ENCODE data around the gene GPR151.

GRCh38 chr5:146544232-146544631, 28.2 kb upstream of the GPR151 start:
- TF ChIP-seq JUN (IDR thresholded peaks at IDR 0.05) (no peak), EP300 (IDR thresholded peaks at IDR 0.05) (no peak)
- TF ChIP-seq, protein P1, sequence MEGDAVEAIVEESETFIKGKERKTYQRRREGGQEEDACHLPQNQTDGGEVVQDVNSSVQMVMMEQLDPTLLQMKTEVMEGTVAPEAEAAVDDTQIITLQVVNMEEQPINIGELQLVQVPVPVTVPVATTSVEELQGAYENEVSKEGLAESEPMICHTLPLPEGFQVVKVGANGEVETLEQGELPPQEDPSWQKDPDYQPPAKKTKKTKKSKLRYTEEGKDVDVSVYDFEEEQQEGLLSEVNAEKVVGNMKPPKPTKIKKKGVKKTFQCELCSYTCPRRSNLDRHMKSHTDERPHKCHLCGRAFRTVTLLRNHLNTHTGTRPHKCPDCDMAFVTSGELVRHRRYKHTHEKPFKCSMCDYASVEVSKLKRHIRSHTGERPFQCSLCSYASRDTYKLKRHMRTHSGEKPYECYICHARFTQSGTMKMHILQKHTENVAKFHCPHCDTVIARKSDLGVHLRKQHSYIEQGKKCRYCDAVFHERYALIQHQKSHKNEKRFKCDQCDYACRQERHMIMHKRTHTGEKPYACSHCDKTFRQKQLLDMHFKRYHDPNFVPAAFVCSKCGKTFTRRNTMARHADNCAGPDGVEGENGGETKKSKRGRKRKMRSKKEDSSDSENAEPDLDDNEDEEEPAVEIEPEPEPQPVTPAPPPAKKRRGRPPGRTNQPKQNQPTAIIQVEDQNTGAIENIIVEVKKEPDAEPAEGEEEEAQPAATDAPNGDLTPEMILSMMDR (IDR thresholded peaks at IDR 0.05) = no peak

All from A549 (cell line).